ENCODE data around the gene NRXN3.

Gene NRXN3

GRCh38 chr14:78746086-78746595 is 576.0 kb downstream of the NRXN3 start:
- Histone ChIP-seq H3K9me3 (ENCODE audit: control insufficient read depth, insufficient read depth, low read depth, low read length) (no peaks in the 10 kb centered on the region), H3K36me3 (ENCODE audit: control insufficient read depth in 2 of 2, insufficient read depth in 1 of 2, low read length in 2 of 2) (no peaks in the 10 kb centered on the region), H3K4me3 (ENCODE audit: low read depth, low read length) (no peak overlapping the region), H3K27ac (ENCODE audit: extremely low read depth, low read depth, low read length) (no peak overlapping the region), H3K4me1 (ENCODE audit: control insufficient read depth, insufficient read depth, low read length) (no peaks in the 10 kb centered on the region)
- ChIA-PET CTCF (no interaction called here), POLR2A (no interaction called here)
- TF ChIP-seq ZNF398 (tag by site-specific recombination; IDR thresholded peaks at IDR 0.05) = no peak
- TF ChIP-seq ZNF112 (tag by site-specific recombination; IDR thresholded peaks at IDR 0.05) = no peak
- no peak for TF ChIP-seq PRDM10 (tag by site-specific recombination; IDR thresholded peaks at IDR 0.05)
- no peak for TF ChIP-seq ZNF404 (tag by site-specific recombination; IDR thresholded peaks at IDR 0.05)
- no peak for TF ChIP-seq PBX3 (CRISPR knock-in tag; IDR thresholded peaks at IDR 0.05)
- no peak for TF ChIP-seq ZNF19 (tag by site-specific recombination; IDR thresholded peaks at IDR 0.05; ENCODE audit: low read depth)
- TF ChIP-seq ZBTB11 (tag by site-specific recombination; conservative IDR thresholded peaks at IDR 0.05; ENCODE audit: low read depth) = no peak
- TF ChIP-seq ZNF629 (tag by site-specific recombination; IDR thresholded peaks at IDR 0.05) = no peak
- no peak for TF ChIP-seq ZNF830 (tag by site-specific recombination; IDR thresholded peaks at IDR 0.05; ENCODE audit: low read depth)
- TF ChIP-seq ZNF600 (tag by site-specific recombination; IDR thresholded peaks at IDR 0.05) = no peak
- TF ChIP-seq ZNF561 (tag by site-specific recombination; IDR thresholded peaks at IDR 0.05; ENCODE audit: borderline replicate concordance) = no peak
- no peak for TF ChIP-seq ZNF174 (tag by site-specific recombination; IDR thresholded peaks at IDR 0.05)
- TF ChIP-seq SALL2 (tag by site-specific recombination; IDR thresholded peaks at IDR 0.05; ENCODE audit: borderline replicate concordance) = no peak
- TF ChIP-seq ZNF394 (tag by site-specific recombination; IDR thresholded peaks at IDR 0.05; ENCODE audit: borderline replicate concordance) = no peak
- no peak for TF ChIP-seq ZSCAN16 (tag by site-specific recombination; IDR thresholded peaks at IDR 0.05)
- no peak for TF ChIP-seq ZNF302 (tag by site-specific recombination; IDR thresholded peaks at IDR 0.05; ENCODE audit: low read depth)
- no peak for TF ChIP-seq ZNF280C (tag by site-specific recombination; IDR thresholded peaks at IDR 0.05)
- TF ChIP-seq ZBTB1 (tag by site-specific recombination; IDR thresholded peaks at IDR 0.05) = no peak
